ENCODE data around the gene SMARCC1. TPM values are rescaled to one million over a fixed set of nuclear protein-coding genes. Genes with fewer than 3 reads are reported as not detected.

SMARCC1 gene
- total RNA-seq, 2 experiments from 2014 or later, result 106 to 113 TPM

- DNase-seq, result no peak
- TF ChIP-seq CTCF (IDR thresholded peaks at IDR 0.05), result no peak
- ChIA-PET CTCF (interaction anchor here (1.2 to 6.8 kb wide), 2 partner anchors 11 to 24 kb away, joined by 5 to 47 read pairs; no protein-coding TSS in a partner anchor), POLR2A (interaction anchor here (0.6 to 3.6 kb wide), 4 partner anchors 9 to 348 kb away, joined by 3 to 23 read pairs (median 4); no protein-coding TSS in a partner anchor)
- H3K4me3 Mint-ChIP-seq, result no peak overlapping the region
- H3K27me3 Mint-ChIP-seq, result no peaks in the 10 kb centered on the region
- H3K36me3 Mint-ChIP-seq (ENCODE audit: low read depth), result peaks cover 19% of the 10 kb centered on the region
- intact Hi-C loops (cut with micrococcal nuclease), result no loop called here
- H3K9me3 Mint-ChIP-seq, result no peaks in the 10 kb centered on the region
- no peak for ATAC-seq
- H3K4me1 Mint-ChIP-seq (ENCODE audit: low read depth), result peaks cover 4% of the 10 kb centered on the region
- H3K27ac Mint-ChIP-seq, result no peak overlapping the region
Observed at GRCh38 chr3:47813551-47814177, 32.0 kb upstream of the SMARCC1 start.

- DNase-seq (no peak), ATAC-seq (no peak)
- CTCF ChIA-PET, result interaction anchor here (1.3 to 2.9 kb wide), 5 partner anchors 11 to 283 kb away, joined by 3 to 25 read pairs (median 3); no protein-coding TSS in a partner anchor
- H3K4me3 Mint-ChIP-seq, result peak overlapping the region; percentile 97
- POLR2A ChIA-PET, result interaction anchor here (0.9 to 1.6 kb wide), 6 partner anchors 10 to 46 kb away, joined by 3 to 5 read pairs (median 4); no protein-coding TSS in a partner anchor
- H3K9me3 Mint-ChIP-seq, result no peaks in the 10 kb centered on the region
- peaks cover 2% of the 10 kb centered on the region for H3K36me3 Mint-ChIP-seq (ENCODE audit: low read depth)
- TF ChIP-seq CTCF (IDR thresholded peaks at IDR 0.05), result no peak
- H3K4me1 Mint-ChIP-seq (ENCODE audit: low read depth), result peaks cover 20% of the 10 kb centered on the region
- H3K27me3 Mint-ChIP-seq, result no peaks in the 10 kb centered on the region
- intact Hi-C loops (cut with micrococcal nuclease), result no loop called here
- peak overlapping the region; percentile 98 for H3K27ac Mint-ChIP-seq
Observed at GRCh38 chr3:47804577-47804976, 22.9 kb upstream of the SMARCC1 start.

GRCh38 chr3:47803480-47804025 lies 21.9 kb upstream of the SMARCC1 start:
- DNase-seq, result peak; percentile 10
- ChIA-PET POLR2A (interaction anchor here (0.9 to 1.6 kb wide), 3 partner anchors 13 to 22 kb away, joined by 3 to 4 read pairs (median 3); no protein-coding TSS in a partner anchor), CTCF (interaction anchor here (1.3 to 2.9 kb wide), 5 partner anchors 12 to 282 kb away, joined by 3 to 25 read pairs (median 3); no protein-coding TSS in a partner anchor)
- Mint-ChIP-seq H3K4me3 (peak overlapping the region; percentile 97), H3K36me3 (ENCODE audit: low read depth) (peaks cover 2% of the 10 kb centered on the region), H3K9me3 (no peaks in the 10 kb centered on the region), H3K4me1 (ENCODE audit: low read depth) (peaks cover 20% of the 10 kb centered on the region), H3K27ac (peak overlapping the region; percentile 98), H3K27me3 (no peaks in the 10 kb centered on the region)
- TF ChIP-seq CTCF (IDR thresholded peaks at IDR 0.05), result no peak
- intact Hi-C loops (cut with micrococcal nuclease), result no loop called here
- ATAC-seq, result no peak

- TF ChIP-seq CTCF (IDR thresholded peaks at IDR 0.05), result no peak
- ATAC-seq (peak; percentile 94), DNase-seq (peak; percentile 92)
- ChIA-PET POLR2A (interaction anchor here (0.8 to 1.1 kb wide), 2 partner anchors 22 kb away, joined by 3 to 4 read pairs; no protein-coding TSS in a partner anchor), CTCF (interaction anchor here (1.0 to 2.2 kb wide), 3 partner anchors 22 to 382 kb away, joined by 5 to 15 read pairs (median 6); no protein-coding TSS in a partner anchor)
- intact Hi-C loops (cut with micrococcal nuclease), result no loop called here
- peaks cover 2% of the 10 kb centered on the region for H3K36me3 Mint-ChIP-seq (ENCODE audit: low read depth)
- H3K27me3 Mint-ChIP-seq, result no peaks in the 10 kb centered on the region
- no peaks in the 10 kb centered on the region for H3K9me3 Mint-ChIP-seq
- H3K27ac Mint-ChIP-seq, result peak within 1 kb of the TSS; percentile 98
- peaks cover 20% of the 10 kb centered on the region for H3K4me1 Mint-ChIP-seq (ENCODE audit: low read depth)
- H3K4me3 Mint-ChIP-seq, result peak within 1 kb of the TSS; percentile 97
Observed at GRCh38 chr3:47802734-47803479, 21.2 kb upstream of the SMARCC1 start, which contains the start of gene DHX30. TSS of gene DHX30 (plus strand) at chr3:47803138. CDS start at chr3:47810684, 7,546 bp downstream.
